HG03103 (cell line): ENCODE measurements around the gene ZSCAN5A.
"Not testable (repeated sequence)": the region's sequence is repeated elsewhere in the genome, so short reads cannot be mapped to it uniquely, and the experiment has no call there.

ENCODE experiments used
- ATAC-seq: cut with Tn5 transposase; IDR thresholded peaks from one replicate; pipeline ENCODE4 v1.9.1; 2021; ENCODE audit warnings: low read depth; ENCODE audit not compliant: unreplicated experiment

ZSCAN5A gene

DNA sequence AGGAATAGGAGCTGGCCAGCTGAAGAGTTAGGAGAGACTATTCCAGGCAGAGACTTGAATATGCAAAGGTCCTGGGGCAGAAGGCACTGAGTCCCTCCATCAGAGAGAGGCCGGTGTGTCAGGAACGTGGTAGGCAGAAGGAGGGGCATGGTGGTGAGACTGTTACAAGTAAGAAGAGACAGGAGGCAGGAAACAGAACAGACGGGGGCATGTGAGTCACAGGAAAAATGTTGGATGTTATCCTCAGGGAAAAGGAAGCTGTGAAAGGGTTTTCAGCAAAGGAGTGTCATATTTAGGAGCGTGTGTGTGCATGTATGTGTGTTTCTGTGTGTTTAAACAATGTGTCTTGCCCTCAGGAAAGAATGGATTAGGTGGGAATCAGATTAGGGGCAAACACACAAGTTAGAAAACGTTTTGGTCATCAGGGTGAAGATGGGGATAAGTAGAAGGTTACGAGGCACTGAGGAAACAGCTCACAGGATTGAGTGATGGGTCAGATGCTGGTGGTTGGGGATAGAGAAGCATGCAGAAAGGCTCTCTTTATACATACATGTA is 41.0 kb downstream of the ZSCAN5A start:
- no peak for ATAC-seq

DNA sequence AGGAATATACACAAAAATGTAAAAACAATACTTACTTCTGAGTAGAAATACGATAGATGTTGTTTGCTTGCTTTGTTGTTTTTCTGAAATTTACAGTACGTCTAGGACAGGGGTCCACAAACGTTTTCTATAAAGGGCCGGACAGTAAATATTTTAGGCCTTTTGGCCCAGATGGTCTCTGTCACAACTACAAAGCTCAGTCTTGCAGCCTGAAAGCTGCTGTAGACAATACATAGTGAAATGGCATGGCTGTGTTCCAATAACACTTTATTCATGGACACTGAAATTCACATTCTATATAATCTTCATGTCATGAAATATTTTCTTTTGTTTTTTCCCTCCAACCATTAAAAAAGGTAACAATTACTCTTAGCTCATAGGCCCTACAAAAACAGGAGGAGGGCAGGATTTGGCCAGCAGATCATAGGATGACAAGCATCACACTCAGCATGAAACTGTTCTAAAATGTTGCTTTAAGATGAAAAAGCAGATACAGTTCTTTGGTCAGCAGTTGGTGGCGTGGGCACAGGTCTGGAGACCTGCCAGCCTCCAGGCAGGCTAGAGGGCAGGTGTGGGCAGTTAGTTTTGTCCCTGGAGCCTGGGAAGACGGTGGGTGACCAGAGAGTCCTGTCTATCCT is 42.4 kb downstream of the ZSCAN5A start, which contains the start of gene EDDM13:
Gene EDDM13, plus strand, starts transcription at position 588 of the 638 bp plus-strand sequence. CDS start 87 bp downstream, outside the sequence.
- ATAC-seq, result no peak

DNA sequence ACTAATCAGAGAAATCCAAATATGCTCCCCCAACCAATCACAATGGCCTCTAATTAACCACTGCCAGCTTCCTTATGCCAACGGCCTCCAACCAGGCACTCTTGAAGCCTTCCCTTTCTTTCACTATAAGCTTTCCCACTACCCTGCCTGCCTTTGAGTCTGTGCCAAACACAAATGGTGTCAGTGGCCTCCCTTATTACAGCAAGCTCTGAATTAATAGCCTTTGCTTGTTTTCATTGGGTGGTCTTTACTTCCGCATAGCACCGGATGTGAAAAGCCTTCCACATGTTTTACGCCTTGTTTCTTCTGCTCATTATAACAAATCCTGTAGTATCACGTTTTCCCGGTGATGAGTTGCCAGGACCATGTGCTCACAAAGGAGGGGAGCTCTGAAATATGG is 43.5 kb downstream of the ZSCAN5A start:
- no peak for ATAC-seq

DNA sequence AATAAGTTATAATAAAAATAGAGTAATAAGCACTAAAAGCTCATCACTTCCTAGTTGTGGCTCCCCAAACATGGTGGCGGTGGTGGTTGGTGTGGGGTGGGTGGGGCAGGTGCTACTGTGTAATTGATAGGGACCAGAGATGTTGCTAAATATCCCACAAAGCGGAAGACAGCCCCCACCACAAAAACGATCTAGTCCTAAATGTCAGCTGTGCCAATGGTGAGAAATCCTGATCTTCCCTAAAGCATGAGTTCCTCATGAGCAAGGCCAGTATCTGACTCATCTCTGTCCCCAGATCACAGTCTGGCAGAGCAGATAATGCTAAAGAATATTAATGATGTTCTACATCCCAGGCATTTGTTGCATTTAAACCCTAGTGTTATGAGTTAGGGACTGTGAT is 44.0 kb downstream of the ZSCAN5A start:
- no peak for ATAC-seq

DNA sequence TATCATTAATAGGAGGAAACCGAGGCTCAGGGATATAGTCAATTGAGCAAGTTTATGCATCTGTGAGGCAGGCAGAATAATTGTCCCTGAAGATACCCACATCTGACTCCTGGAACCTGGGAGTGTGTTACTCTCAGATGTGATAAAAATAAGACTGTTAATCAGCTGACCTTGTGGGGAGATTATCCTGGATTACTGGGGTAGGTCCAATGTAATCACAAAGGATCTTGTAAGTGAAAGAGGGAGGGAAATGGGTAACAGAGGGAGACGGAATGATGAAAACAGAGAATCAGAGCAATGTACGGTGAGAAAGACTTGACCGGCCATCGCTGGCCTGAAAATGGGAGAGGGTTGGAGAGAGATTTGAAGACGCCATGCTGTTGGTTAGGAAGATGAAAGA is 45.3 kb downstream of the ZSCAN5A start:
- no peak for ATAC-seq

DNA sequence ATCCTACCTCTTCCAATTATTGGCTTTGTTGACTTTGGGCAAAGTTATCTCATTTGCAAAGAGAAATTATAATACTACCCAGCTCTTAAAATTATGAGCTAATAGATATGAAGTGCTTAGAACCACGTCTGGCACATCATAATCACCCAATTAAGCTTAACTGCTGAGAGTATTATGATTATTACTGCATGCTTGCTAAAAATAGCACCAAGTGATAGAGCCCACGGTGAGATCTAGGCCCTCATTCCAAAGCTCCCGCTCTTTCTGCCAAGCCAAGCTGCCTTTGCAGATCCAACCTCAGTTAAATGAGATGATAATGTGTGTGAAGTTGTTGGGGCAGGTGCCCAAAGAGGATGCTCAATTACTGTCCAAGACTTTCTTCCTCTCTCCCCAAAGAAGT is 48.6 kb downstream of the ZSCAN5A start:
- no peak for ATAC-seq

DNA sequence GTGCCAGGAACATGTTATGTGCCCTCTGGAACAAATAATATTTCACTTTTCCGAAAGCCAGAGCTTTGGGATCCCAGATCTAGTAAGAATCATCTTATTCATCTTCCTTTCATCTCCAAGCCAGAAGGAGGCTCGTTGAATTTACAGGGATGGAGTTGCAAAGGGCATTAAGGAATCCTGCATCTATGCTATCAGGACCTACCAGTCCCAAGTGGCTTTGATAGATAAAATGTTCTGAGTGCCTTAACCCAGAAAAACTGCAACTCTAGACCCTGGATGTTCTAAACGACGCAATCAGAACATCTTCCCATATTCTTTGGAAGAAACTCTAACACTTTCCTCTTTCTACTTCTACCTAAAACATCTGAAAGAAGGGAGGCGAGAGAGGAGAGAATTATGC is 51.3 kb downstream of the ZSCAN5A start:
- no peak for ATAC-seq

DNA sequence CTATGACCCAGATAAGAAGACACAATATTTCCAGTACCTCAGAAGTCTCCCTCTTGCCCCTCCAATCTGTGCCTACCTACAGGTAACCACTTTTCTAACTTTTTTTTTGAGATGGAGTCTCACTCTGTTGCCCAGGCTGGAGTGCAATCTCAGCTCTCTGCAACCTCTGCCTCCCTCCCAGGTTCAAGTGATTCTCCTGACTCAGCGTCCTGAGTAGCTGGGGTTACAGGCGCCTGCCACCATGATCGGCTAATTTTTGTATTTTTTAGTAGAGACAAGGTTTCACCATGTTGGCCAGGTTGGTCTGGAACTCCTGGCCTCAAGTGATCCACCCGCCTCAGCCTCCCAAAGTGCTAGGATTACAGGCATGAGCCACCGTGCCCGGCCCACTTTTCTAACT is 52.7 kb downstream of the ZSCAN5A start:
- not testable (repeated sequence) for ATAC-seq

DNA sequence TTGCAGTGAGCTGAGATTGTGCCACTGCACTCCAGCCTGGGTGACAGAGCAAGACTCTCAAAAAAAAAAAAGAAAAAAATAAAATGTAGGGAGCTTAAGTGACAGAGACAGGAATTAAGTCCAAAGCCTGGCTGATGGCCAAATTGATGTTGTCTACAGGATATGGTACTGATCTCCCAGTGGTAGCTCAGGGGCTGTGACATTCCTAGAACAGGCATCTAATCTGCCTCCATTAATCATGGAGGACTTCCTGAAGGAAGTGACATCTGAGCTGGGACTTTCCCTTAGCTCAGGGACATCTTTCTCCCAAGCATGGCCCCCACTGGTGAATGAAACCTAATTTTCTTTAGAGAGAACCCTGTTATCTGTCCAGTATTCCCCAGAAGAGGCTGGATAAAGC is 53.5 kb downstream of the ZSCAN5A start:
- ATAC-seq, result no peak

DNA sequence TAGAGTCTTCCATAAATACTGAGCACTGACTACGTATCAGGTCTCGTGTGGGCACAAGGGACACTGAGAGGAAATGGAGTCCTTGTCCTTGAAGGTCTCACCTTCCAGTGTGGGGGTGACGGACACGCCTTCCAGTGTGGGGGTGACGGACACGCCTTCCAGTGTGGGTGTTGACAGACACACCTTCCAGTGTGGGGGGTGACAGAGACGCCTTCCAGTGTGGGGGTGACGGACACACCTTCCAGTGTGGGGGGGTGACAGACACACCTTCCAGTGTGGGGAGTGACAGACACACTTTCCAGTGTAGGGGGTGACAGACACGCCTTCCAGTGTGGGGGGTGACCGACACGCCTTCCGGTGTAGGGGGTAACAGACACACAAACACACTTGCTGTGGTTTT is 56.4 kb downstream of the ZSCAN5A start:
- ATAC-seq, result no peak

DNA sequence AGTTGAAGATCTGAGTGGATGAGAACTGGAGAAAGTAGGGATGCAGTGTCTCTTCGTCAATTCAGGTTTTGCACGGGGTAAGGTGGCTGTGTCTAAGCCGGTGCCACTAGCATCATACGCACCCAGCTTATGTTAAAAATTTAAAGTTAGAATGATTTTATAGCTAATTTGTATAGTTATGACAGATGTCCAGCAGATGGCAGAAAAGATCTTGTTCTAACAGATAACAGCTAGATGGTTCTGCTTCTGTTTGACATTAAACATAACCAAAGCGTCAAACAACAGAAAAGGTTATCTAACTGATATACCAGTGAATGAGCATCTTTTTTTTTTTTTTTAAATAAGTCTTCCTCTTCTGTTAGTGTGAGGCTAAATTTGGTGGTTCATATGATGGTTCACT is 60.9 kb downstream of the ZSCAN5A start:
- no peak for ATAC-seq

DNA sequence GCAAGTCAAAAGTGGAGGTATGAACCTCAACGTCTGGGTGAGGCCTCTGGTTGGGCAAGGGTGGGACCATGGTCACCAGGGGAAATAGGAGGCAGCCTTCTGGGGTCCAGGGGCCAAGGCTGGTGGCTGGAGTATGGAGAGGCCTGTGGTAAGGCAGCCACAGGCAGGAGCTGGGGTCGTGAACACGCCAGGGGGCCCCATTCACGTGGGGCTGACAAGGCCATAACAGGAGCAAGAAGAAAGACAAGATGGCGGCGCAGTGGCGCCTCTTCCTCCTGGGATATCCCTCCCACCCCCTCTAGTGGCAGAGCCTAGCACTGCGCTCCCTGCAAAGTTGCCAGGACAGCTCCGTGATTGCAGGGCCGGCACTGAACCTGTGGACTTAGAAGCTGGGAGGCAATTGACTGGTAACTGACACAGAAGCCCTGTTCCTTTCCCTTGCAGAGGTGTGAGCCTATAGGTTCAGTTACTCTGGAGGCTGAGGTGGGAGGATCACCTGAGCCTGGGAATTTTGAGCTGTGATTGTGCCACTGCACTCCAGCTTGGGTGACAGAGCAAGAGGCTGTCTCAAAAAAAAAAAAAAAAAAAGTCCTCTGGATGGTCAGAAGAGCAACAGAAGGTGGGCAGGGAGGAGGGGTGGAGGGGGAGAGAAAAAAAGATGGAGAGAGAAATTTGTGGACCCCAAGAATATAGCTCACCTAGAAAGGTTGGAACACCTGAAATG is 61.8 kb downstream of the ZSCAN5A start:
- ATAC-seq, result no peak

DNA sequence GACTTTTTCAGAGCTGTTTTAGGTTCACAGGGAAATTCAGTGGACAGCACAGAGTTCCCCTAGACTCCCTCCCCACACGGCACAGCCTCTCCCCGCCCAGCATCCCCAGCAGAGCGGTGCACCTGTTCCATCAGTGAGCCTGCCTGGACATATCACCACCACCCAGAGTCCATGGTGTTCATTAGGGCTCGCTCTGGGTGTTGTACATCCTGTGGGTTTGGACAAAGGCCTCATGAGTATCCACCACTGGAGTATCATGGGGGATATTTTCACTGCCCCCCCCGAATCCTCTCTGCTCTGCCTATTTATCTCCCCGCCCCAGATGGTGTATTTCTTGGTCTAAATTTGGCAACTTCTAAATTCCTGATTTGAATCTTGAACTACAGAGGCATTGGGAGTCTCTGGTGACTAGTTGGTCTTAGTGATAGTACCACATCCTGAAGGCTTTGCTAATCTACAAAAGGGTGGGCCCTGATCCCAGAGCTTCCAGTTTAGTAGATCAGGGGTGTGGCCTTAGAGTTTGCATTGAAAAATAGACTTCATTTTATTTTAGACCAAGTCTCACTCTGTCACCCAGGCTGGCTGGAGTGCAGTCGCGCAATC is 65.8 kb downstream of the ZSCAN5A start:
- ATAC-seq, result not testable (repeated sequence)

DNA sequence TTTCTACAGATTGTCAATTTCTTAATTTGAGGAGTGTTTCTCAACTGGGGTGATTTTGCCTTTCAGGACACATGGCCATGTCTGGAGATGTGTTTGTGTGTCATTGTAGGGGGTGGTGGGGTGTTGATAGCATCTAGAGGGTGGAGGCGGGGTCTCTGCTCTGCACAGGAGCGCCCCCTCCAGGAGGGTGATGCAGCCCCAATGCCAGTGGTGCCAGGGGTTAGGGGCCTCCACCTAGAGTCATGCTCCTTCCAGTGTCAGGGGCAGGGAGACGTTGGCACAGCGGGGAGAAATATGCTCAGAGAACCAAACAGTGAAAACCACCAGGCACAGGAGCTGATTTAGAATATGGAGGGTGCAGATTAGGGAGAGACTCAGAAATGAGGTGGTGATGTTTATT is 68.9 kb downstream of the ZSCAN5A start:
- not testable (repeated sequence) for ATAC-seq

DNA sequence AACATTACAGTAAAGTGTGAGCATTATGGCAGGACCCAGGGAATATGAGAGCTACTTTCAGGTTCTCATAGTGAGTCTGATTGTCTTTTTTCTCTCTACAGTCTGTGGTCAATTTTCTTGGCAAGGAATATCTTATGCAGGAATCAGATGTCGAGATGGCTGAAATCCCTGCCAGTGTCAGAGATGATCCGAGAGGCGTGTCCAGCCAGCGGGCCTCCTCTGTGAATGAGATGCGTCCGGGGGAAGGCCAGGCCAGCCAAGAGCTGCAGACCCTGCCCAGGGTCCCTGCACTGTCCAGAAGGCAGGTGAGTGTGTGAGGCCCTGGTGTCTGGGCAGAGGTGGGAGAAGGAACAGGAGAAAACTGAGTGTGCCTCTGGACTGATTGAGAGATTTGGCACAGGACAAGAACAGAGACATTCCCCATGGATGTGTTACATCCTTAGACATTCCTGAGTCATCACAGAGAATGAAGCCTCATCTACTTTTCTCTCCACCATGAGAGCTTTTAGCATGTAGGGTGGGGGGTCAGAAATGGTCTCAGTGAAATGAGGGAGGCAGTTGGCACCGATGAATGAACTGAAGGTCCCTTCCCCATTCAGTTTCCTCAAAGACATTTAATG is 69.4 kb downstream of the ZSCAN5A start:
- ATAC-seq, result no peak

DNA sequence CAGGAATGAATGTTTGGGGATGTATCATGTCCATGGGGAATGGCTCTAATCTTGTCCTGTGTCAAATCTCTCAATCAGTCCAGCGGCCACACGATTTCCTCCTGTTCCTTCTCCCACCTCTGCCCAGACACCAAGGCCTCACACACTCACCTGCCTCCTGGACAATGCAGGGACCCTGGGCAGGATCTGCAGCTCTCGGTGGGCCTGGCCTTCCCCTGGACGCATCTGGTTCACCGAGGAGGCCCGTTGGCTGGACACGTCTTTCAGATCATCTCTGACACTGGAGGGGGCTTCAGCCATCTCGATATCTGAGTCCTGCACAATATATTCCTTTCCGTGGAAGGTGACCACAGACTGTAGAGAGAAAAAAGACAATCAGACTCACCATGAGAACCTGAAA is 91.2 kb downstream of the ZSCAN5A start:
- no peak for ATAC-seq

DNA sequence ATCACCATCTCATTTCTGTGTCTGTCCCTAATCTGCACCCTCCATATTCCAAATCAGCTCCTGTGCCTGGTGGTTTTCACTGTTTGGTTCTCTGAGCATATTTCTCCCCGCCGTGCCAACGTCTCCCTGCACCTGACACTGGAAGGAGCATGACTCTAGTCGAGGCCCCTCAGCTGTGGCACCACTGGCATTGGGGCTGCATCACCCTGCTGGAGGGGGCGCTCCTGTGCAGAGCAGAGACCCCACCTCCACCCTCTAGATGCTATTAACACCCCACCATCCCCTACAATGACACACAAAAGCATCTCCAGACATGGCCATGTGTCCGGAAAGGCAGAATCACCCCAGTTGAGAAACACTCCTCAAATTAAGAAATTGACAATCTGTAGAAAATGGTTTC is 91.7 kb downstream of the ZSCAN5A start:
- no peak for ATAC-seq

DNA sequence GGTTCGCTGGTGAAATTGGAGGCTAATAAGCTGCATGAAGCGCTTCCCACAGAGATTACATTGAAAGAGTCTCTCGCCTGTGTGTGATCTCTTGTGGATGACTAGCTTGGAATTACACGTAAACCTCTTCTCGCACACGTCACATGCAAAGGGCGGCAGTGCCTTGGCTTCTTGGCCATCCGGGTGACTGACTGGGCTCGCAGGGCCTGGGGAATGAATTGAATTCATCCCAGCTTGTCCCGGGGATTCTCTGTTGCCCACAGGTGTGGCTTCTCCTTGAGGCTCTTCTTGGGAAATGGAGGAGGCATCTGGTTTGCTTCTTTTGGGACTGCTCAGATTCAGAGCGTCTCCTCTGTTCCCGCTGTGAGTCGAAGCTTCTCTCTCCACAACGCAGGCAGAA is 92.8 kb downstream of the ZSCAN5A start:
- no peak for ATAC-seq

DNA sequence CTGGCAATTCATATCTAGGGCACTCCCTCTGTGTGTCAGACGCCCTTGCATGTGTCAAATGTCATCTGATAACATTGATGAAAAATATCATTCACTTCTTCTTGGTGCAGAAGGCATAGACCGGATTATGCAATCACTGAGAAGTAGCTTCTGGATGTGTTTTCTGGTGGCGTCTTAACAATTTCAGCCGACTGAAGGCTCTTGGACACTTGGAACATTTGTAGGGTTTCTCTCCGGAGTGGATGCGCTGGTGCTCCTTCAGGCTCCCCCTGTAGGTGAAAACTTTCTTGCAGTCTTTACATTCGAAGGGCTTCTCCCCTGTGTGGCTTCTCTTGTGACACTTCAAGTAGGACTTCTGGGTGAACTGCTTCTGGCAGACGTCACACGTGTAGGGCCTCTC is 93.2 kb downstream of the ZSCAN5A start:
- ATAC-seq, result not testable (repeated sequence)

DNA sequence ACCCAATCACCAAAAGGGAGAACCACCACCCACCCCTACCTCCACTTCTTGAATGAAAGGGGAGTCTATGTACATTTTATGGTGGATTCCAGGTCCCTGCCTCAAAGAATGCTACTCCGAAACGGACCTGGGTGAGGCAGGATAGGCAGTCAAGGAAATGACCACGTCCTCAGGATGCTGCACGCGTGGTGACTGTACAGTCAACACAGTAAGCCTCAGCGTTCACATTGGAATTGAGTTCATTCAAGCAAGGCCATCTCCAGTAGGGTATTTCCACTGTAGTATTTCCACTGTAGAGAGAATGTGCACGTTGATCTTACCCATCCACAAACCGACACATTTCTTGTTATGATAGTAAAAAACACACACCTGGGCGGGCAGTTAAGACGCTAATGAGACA is 95.7 kb downstream of the ZSCAN5A start:
- ATAC-seq, result no peak
